GM12801 (cell line): ENCODE measurements around the gene ERBIN.

Experiments
- TF ChIP-seq, protein P1 (sequence below): IDR thresholded peaks from one replicate; pipeline ENCODE4 v1.5.1; 2011; ENCODE audit warnings: control low read depth; ENCODE audit not compliant: insufficient read length; ENCODE audit errors: extremely low read depth

Gene ERBIN

DNA sequence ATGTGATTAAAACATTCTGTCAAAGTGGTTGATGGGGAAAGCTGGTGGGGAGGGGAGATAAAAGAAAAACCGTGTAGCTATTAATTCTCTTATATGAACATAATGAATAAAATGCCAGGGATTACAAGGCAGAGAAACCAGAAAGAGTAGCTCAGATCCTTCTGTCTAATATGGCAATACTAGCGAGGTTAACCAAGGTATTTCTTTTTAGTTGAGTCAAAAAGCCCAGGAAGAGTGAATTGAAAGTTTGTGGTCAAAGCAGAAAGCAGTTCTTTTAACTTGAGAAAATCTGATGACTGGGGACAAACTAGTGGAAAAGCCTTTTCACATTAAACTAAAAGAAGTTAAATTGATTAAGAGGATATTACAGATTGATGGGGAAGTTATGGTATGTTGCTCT lies 76.0 kb downstream of the ERBIN start:
- TF ChIP-seq, protein P1, sequence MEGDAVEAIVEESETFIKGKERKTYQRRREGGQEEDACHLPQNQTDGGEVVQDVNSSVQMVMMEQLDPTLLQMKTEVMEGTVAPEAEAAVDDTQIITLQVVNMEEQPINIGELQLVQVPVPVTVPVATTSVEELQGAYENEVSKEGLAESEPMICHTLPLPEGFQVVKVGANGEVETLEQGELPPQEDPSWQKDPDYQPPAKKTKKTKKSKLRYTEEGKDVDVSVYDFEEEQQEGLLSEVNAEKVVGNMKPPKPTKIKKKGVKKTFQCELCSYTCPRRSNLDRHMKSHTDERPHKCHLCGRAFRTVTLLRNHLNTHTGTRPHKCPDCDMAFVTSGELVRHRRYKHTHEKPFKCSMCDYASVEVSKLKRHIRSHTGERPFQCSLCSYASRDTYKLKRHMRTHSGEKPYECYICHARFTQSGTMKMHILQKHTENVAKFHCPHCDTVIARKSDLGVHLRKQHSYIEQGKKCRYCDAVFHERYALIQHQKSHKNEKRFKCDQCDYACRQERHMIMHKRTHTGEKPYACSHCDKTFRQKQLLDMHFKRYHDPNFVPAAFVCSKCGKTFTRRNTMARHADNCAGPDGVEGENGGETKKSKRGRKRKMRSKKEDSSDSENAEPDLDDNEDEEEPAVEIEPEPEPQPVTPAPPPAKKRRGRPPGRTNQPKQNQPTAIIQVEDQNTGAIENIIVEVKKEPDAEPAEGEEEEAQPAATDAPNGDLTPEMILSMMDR: no peak

DNA sequence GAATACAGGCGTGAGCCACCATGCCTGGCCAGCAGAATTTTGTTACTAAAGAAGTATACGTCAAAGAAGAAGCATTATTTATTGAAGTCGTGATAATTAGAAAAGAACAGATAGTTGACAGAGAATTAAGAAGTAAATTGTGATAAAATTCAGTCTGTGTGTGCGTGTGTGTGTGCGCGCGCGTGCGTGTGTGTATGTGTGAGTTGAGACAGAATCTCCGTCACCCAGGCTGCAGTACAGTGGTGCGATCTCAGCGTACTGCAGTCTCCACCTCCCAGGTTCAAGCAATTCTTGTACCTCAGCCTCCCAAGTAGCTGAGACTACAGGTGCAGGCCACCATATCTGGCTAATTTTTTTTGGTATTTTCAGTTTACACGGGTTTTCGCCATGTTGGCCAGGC lies 77.8 kb downstream of the ERBIN start:
- TF ChIP-seq, protein P1: no peak

DNA sequence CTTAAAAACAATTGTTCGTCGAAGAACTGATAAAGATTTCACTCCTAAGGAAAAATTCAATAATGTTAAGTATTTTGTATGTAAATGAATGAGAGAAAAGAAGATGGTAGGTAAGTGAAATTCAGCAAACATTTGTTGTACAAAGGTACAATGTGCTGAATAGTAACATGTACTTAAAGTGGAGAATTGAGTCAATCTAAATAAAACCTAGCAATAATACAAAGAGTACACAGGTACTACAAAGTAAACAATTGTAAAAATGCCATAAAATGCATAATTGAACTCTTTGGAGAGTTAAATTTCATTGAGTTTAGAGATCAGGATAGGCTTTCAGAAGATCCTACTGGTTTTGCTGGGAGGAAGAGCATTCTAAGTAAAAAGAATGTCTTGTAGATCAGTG lies 82.9 kb downstream of the ERBIN start:
- TF ChIP-seq, protein P1: no peak

DNA sequence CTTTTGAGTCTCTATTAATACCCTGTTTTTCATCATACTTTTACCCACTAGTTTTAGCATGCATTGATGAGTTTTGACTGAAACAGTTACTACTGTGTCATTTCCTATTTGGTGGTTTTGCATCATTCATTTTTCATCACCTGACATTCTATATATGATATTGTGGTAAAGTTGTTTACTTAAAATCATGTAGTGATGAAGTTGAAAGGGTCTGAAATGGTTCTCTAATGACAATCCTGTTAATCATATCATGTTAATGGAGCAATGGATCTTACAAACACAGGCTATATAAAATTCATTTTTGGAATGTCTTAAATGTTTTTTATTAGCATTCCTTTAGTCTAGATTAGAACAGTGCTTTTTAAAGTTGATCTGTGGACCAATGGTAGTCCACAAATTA lies 84.1 kb downstream of the ERBIN start:
- TF ChIP-seq, protein P1: no peak

DNA sequence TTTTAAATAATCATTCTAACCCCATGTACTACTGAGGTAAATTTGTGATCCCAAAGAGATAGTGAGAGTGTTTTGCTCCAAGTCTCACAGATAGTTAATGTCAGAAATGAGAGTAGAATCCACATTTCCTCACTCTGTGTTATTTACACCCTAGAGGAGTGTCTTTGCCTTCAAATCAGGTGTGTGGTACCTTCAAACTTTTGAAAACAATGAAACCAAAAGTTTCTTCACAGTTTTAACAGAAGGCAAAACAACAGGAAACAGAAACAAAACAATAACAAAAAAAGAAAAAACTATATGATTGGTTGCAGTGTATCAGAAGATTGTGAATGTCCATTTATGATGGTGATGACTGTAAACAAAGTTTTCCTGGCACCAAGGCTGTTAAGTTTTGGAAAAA lies 85.9 kb downstream of the ERBIN start:
- TF ChIP-seq, protein P1: no peak

DNA sequence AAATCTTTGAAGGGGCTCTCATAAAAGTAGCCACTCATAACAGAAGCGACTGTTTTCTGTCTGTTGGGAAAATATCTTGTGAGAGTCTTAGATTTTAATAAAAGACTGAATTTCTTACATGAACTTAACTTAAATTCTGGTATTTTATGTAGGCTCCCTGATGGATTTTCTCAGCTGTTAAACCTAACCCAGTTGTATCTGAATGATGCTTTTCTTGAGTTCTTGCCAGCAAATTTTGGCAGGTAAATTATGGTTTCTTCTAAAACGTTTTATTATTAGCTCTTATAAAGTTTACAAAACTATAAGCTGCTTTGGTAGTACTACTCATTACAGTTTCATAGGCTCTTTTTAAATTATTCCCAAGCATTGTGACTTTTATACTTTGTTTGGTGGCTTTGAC lies 87.0 kb downstream of the ERBIN start:
- TF ChIP-seq, protein P1: no peak

DNA sequence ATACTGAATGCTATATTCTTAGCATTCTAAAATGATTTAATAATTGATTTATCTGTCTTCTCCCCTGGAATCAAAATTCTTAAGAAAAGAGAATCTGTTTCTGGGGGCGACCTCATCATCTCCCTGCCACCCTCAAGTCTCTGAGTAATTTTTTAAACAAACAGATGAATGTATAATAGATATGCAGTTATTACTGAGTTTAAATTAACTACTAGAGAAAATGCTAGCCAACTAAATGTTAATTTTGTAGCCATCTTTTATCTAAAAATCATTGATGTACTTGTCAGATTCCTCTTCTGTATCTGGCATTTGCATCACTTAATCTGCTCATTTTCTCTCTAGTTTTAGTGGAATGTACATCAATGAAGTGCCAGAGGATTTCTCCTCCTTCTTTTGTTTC lies 87.5 kb downstream of the ERBIN start:
- TF ChIP-seq, protein P1: no peak

DNA sequence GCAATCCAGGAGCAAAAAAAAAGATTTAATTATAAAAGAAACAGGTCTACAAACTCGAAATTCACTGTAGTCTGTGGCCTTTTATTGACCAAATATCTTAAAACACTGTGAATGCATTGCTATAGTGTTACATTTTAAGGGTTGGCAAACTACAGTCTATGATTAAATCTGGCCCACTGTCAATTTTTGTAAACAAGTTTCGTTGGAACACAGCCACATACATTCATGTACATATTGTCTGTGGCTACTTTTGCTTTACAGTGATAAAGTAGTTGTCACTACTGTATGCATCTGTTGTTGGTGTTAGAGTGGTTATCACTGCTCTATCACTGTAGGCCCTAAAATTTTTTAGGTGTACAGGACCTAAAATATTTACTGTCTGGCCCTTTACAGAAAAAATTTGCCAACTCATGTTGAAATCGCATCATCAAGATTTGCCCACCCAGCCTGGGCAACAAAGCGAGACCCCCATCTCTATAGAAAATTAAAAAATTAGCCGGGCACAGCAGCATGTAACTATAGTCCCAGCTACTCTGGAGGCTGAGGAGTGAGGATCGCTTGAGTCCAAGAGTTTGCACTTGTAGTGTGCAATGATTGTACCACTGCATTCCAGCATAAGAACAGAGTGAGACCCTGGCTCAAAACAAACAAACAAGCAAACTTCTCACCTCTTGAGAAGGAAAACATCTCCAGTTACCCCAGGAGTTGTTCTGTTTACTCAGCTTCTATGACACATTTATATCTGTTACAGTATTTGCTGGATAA lies 89.0 kb downstream of the ERBIN start:
- TF ChIP-seq, protein P1: no peak
